H9 (cell line): Measurements from ENCODE around the gene SH3BGR. TPM values are rescaled to one million over a fixed set of nuclear protein-coding genes. Genes with fewer than 3 reads are reported as not detected.

Experiments
- DNase-seq: peaks from one replicate; pipeline ENCODE4 v3.0.0-alpha.2; 2017
- H2AFZ ChIP-seq: one replicate; pipeline ENCODE4 v1.6.1; 2013; ENCODE audit warnings: mild to moderate bottlenecking, low read length, control low read depth, moderate library complexity
- H2AK5ac ChIP-seq: 2 replicates; pipeline ENCODE4 v1.6.1; 2013; ENCODE audit warnings: low read length, control low read depth, mixed read lengths; ENCODE audit not compliant: insufficient read length
- H2BK120ac ChIP-seq: one replicate; pipeline ENCODE4 v1.6.1; 2013; ENCODE audit warnings: low read depth, mild to moderate bottlenecking, low read length, control low read depth, inconsistent platforms; ENCODE audit not compliant: poor library complexity, severe bottlenecking
- H2BK12ac ChIP-seq: 2 replicates; pipeline ENCODE4 v1.6.1; 2013; ENCODE audit warnings: low read length, control low read depth, mixed read lengths, low read depth; ENCODE audit not compliant: insufficient read length
- H2BK15ac ChIP-seq: 2 replicates; pipeline ENCODE4 v1.6.1; 2013; ENCODE audit warnings: low read depth, low read length, control low read depth
- H2BK20ac ChIP-seq: one replicate; pipeline ENCODE4 v1.6.1; 2013; ENCODE audit warnings: low read depth, mild to moderate bottlenecking, low read length, control low read depth, inconsistent platforms; ENCODE audit not compliant: poor library complexity, severe bottlenecking
- H2BK5ac ChIP-seq: 2 replicates; pipeline ENCODE4 v1.6.1; 2013; ENCODE audit warnings: low read length, control low read depth, mixed read lengths; ENCODE audit not compliant: insufficient read length
- H3K14ac ChIP-seq: 2 replicates; pipeline ENCODE4 v1.6.1; 2013; ENCODE audit warnings: low read length, control low read depth; ENCODE audit not compliant: insufficient read depth
- H3K18ac ChIP-seq: 2 replicates; pipeline ENCODE4 v1.6.1; 2013; ENCODE audit warnings: low read depth, mild to moderate bottlenecking, mixed read lengths, low read length, control low read depth; ENCODE audit not compliant: insufficient read length
- H3K23ac ChIP-seq: 2 replicates; pipeline ENCODE4 v1.6.1; 2013; ENCODE audit warnings: low read length, control low read depth, mixed read lengths, low read depth; ENCODE audit not compliant: insufficient read length
- H3K23me2 ChIP-seq: 2 replicates; pipeline ENCODE4 v1.6.1; 2013; ENCODE audit warnings: low read depth, mild to moderate bottlenecking, mixed read lengths, low read length, control low read depth; ENCODE audit not compliant: insufficient read length, poor library complexity, severe bottlenecking
- H3K27ac ChIP-seq: 2 replicates; pipeline ENCODE4 v1.5.1; 2013; ENCODE audit warnings: low read length, control low read depth, mixed read lengths, low read depth; ENCODE audit not compliant: insufficient read length
- H3K27me3 ChIP-seq: 2 replicates; pipeline ENCODE4 v1.6.1; 2013; ENCODE audit warnings: low read length, control low read depth, inconsistent platforms; ENCODE audit not compliant: insufficient read depth
- H3K4ac ChIP-seq: 2 replicates; pipeline ENCODE4 v1.6.1; 2013; ENCODE audit warnings: low read depth, mild to moderate bottlenecking, control low read depth, inconsistent platforms, low read length, moderate library complexity
- H3K4me1 ChIP-seq: 2 replicates; pipeline ENCODE4 v1.6.1; 2013; ENCODE audit warnings: low read length, control low read depth, inconsistent platforms; ENCODE audit not compliant: insufficient read depth
- H3K4me2 ChIP-seq: 2 replicates; pipeline ENCODE4 v1.6.1; 2013; ENCODE audit warnings: low read length, control low read depth, mixed read lengths; ENCODE audit not compliant: insufficient read length, insufficient read depth
- H3K56ac ChIP-seq: 2 replicates; pipeline ENCODE4 v1.6.1; 2013; ENCODE audit warnings: low read depth, mild to moderate bottlenecking, mixed read lengths, low read length, control low read depth; ENCODE audit not compliant: insufficient read length
- H3K79me1 ChIP-seq: 2 replicates; pipeline ENCODE4 v1.6.1; 2013; ENCODE audit warnings: low read depth, mild to moderate bottlenecking, moderate library complexity, low read length, control low read depth, inconsistent platforms; ENCODE audit not compliant: insufficient read depth, poor library complexity, severe bottlenecking
- H3K79me2 ChIP-seq: 2 replicates; pipeline ENCODE4 v1.6.1; 2013; ENCODE audit warnings: low read length, control low read depth, inconsistent platforms; ENCODE audit not compliant: insufficient read depth
- H3K9ac ChIP-seq: 2 replicates; pipeline ENCODE4 v1.6.1; 2013; ENCODE audit warnings: low read length, control low read depth, mixed read lengths; ENCODE audit not compliant: insufficient read length; ENCODE audit errors: extremely low read depth
- H3K9me3 ChIP-seq: one replicate; pipeline ENCODE4 v1.6.1; 2013; ENCODE audit warnings: low read depth, low read length, inconsistent platforms; ENCODE audit not compliant: control insufficient read depth
- H3T11ph ChIP-seq: one replicate; pipeline ENCODE4 v1.6.1; 2013; ENCODE audit warnings: mild to moderate bottlenecking, low read length, control low read depth, inconsistent platforms
- H4K20me1 ChIP-seq: one replicate; pipeline ENCODE4 v1.6.1; 2013; ENCODE audit not compliant: control insufficient read depth, insufficient read length, insufficient read depth
- H4K5ac ChIP-seq: 2 replicates; pipeline ENCODE4 v1.6.1; 2013; ENCODE audit warnings: low read depth, mild to moderate bottlenecking, mixed read lengths, low read length, control low read depth; ENCODE audit not compliant: insufficient read length
- H4K8ac ChIP-seq: replicated peaks from 2 replicates; pipeline ENCODE4 v1.6.1; 2013; ENCODE audit warnings: low read length, control low read depth, mixed read lengths, low read depth; ENCODE audit not compliant: insufficient read length
- H4K91ac ChIP-seq: 2 replicates; pipeline ENCODE4 v1.6.1; 2013; ENCODE audit warnings: low read depth, mild to moderate bottlenecking, moderate library complexity, mixed read lengths, low read length, control low read depth; ENCODE audit not compliant: insufficient read length
- H3K27ac Mint-ChIP-seq, 3 experiments: 2 replicates in 2 of 3; 3 replicates in 1 of 3; pipeline ENCODE4 v1.8.0; 2020 to 2021; ENCODE audit warnings: mixed read lengths in 3 of 3, mild to moderate bottlenecking in 1 of 3, moderate library complexity in 1 of 3
- H3K27me3 Mint-ChIP-seq: 2 replicates; pipeline ENCODE4 v1.8.0; 2021; ENCODE audit warnings: low read depth, mild to moderate bottlenecking, moderate library complexity, mixed read lengths
- H3K36me3 Mint-ChIP-seq, 3 experiments: 2 replicates in 2 of 3; 3 replicates in 1 of 3; pipeline ENCODE4 v1.8.0; 2020 to 2021; ENCODE audit warnings: low read depth in 3 of 3, mixed read lengths in 3 of 3; ENCODE audit not compliant: insufficient read depth in 1 of 3
- H3K4me1 Mint-ChIP-seq, 2 experiments: 2 replicates each; pipeline ENCODE4 v1.8.0; 2020; ENCODE audit warnings: mixed read lengths in 2 of 2
- H3K4me3 Mint-ChIP-seq, 2 experiments: 2 replicates in 1 of 2; 3 replicates in 1 of 2; pipeline ENCODE4 v1.8.0; 2020 to 2021; ENCODE audit warnings: mild to moderate bottlenecking in 2 of 2, mixed read lengths in 2 of 2, moderate library complexity in 1 of 2
- H3K9me3 Mint-ChIP-seq, 2 experiments: 2 replicates in 1 of 2; 3 replicates in 1 of 2; pipeline ENCODE4 v1.8.0; 2020; ENCODE audit warnings: mild to moderate bottlenecking in 2 of 2, mixed read lengths in 2 of 2, moderate library complexity in 1 of 2
- WGBS: extraction: QIAGEN DNeasy Blood & Tissue Kit; methylation state at CpG from one replicate; pipeline ENCODE4 v1.1.7; 2013; ENCODE audit warnings: missing lambda C conversion rate, low lambda C conversion rate, mixed read lengths; ENCODE audit not compliant: insufficient read length; ENCODE audit errors: extremely low coverage; 5-methylcytosine and 5-hydroxymethylcytosine counted together
- total RNA-seq: library from RNA; stranded (reverse); gene quantifications from 2 replicates; pipeline ENCODE4 v1.2.1, GENCODE V29; 2021
- TF ChIP-seq, protein P1 (sequence below): fragments of 200-600 bp; sonication (generic); conservative IDR thresholded peaks from 3 replicates; pipeline ENCODE4 v1.8.0; 2021; ENCODE audit warnings: antibody characterized with exemption, mild to moderate bottlenecking

The SH3BGR gene
- total RNA-seq, 1 experiment from 2014 or later, result 2.9 TPM

DNA sequence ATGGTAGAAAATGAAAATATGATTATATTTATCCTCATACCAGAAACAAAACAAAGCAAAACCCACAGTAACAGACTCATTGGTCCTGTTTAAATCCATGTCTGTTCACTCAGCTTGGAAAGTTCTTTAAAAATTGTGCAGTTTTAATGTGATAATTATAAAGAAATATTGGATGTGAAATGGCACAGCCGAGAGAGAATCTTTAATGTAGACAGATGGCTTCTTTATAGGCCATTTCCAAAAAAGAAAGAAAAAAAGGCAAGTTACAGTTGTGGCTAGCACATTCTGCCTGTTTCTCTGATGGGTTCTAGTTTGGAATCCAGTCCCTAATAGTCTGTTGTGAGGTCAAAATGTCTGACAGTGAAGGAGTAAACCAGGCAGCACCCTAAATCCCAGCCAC lies 62.0 kb downstream of the SH3BGR start:
- H3K4me3 Mint-ChIP-seq, result no peak overlapping the region
- DNase-seq, result no peak
- Histone ChIP-seq H2BK15ac (no peak overlapping the region), H3K23ac (no peak overlapping the region), H3K27me3 (no peaks in the 10 kb centered on the region), H3K23me2 (no peaks in the 10 kb centered on the region), H3K4me2 (no peak overlapping the region), H4K8ac (no peak overlapping the region), H3K9me3 (no peaks in the 10 kb centered on the region), H3K79me2 (no peaks in the 10 kb centered on the region), H4K91ac (no peak overlapping the region), H3K27ac (no peak overlapping the region), H3K9ac (no peak overlapping the region), H3K18ac (no peak overlapping the region), H2BK5ac (no peak overlapping the region), H3K14ac (no peak overlapping the region), H3K4me1 (no peaks in the 10 kb centered on the region; the same call in 1 of the 2 replicates), H2BK20ac (no peak overlapping the region), H2AK5ac (no peak overlapping the region), H3T11ph (no peak overlapping the region), H3K4ac (no peak overlapping the region), H2BK120ac (no peak overlapping the region), H4K20me1 (no peaks in the 10 kb centered on the region), H3K79me1 (no peaks in the 10 kb centered on the region), H4K5ac (no peak overlapping the region), H2AFZ (no peak overlapping the region), H2BK12ac (no peak overlapping the region), H3K56ac (no peak overlapping the region)
- no peak overlapping the region for H3K27ac Mint-ChIP-seq
- WGBS, result no CpG with 5 or more reads among the region's 1 CpG
- peaks cover 3% of the 10 kb centered on the region for H3K27me3 Mint-ChIP-seq
- peaks cover 6 to 7% of the 10 kb centered on the region in 2 experiments for H3K4me1 Mint-ChIP-seq
- peaks cover 0 to 3% (median 0%) of the 10 kb centered on the region in 3 experiments; a peak in 1 of 7 replicates for H3K36me3 Mint-ChIP-seq
- TF ChIP-seq, protein P1, sequence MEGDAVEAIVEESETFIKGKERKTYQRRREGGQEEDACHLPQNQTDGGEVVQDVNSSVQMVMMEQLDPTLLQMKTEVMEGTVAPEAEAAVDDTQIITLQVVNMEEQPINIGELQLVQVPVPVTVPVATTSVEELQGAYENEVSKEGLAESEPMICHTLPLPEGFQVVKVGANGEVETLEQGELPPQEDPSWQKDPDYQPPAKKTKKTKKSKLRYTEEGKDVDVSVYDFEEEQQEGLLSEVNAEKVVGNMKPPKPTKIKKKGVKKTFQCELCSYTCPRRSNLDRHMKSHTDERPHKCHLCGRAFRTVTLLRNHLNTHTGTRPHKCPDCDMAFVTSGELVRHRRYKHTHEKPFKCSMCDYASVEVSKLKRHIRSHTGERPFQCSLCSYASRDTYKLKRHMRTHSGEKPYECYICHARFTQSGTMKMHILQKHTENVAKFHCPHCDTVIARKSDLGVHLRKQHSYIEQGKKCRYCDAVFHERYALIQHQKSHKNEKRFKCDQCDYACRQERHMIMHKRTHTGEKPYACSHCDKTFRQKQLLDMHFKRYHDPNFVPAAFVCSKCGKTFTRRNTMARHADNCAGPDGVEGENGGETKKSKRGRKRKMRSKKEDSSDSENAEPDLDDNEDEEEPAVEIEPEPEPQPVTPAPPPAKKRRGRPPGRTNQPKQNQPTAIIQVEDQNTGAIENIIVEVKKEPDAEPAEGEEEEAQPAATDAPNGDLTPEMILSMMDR, result no peak
- peaks cover 0 to 2% of the 10 kb centered on the region in 2 experiments; a peak in 2 of 5 replicates for H3K9me3 Mint-ChIP-seq
